Thyroid gland (tissue), 4 donors: ENCODE data around the gene SPC25. TPM values are rescaled to one million over a fixed set of nuclear protein-coding genes. Genes with fewer than 3 reads are reported as not detected.

Experiments
- DNase-seq, 2 donors: peaks; one replicate each; pipeline ENCODE4 v3.0.0-alpha.2; 2019
- H3K27ac ChIP-seq, 3 donors: fragments of 200-600 bp; sonication (generic); 1 replicate in 2 of 3; 2 replicates in 1 of 3; pipeline ENCODE4 v1.5.1; 2016 to 2019; ENCODE audit warnings: mild to moderate bottlenecking in 1 of 3, moderate library complexity in 1 of 3
- H3K27me3 ChIP-seq: fragments of 200-600 bp; sonication (generic); one replicate; pipeline ENCODE4 v1.5.1; 2019
- H3K36me3 ChIP-seq, 2 donors: fragments of 200-600 bp; sonication (generic); one replicate each; pipeline ENCODE4 v1.5.1; 2016 to 2019
- H3K4me1 ChIP-seq, 2 donors: fragments of 200-600 bp; sonication (generic); one replicate each; pipeline ENCODE4 v1.5.1; 2017 to 2019
- H3K4me3 ChIP-seq, 3 donors: fragments of 200-600 bp; sonication (generic); replicated peaks in 1 of 3; 1 replicate in 2 of 3; 2 replicates in 1 of 3; pipeline ENCODE4 v1.5.1; 2016; ENCODE audit warnings: mild to moderate bottlenecking in 1 of 3
- H3K9me3 ChIP-seq: fragments of 200-600 bp; sonication (generic); one replicate; pipeline ENCODE4 v1.5.1; 2017
- POLR2A ChIP-seq, 2 donors: fragments of 450-650 bp; IDR thresholded peaks; one replicate each; pipeline ENCODE4 v1.6.1; 2017; ENCODE audit warnings: antibody characterized with exemption in 2 of 2, mild to moderate bottlenecking in 2 of 2, moderate library complexity in 1 of 2
- WGBS, 2 donors: methylation state at CpG; one replicate each; pipeline ENCODE4 v1.1.5; 2017; 5-methylcytosine and 5-hydroxymethylcytosine counted together
- intact Hi-C: fragments of 100-400 bp; cut with DNase I; formaldehyde crosslinking; loops from one replicate; pipeline ENCODE4 v1.15.1; 2023
- total RNA-seq, 4 donors: library from RNA; depleted of rRNA; stranded (reverse); fragments of >200 nt; gene quantifications; one replicate each; pipeline ENCODE4 v1.2.3, GENCODE V29; 2016
- TF ChIP-seq, protein P1 (sequence below), 6 experiments: fragments of 200-600 bp in 3 of 6; fragments of 450-650 bp in 3 of 6; sonication (generic) in 3 of 6; IDR thresholded peaks; one replicate each; pipeline ENCODE4 v1.5.1; 2016 to 2019; ENCODE audit warnings: antibody characterized with exemption in 6 of 6, mild to moderate bottlenecking in 2 of 6, inconsistent platforms in 1 of 6, moderate library complexity in 1 of 6

Gene SPC25
- total RNA-seq, 4 donors from 2014 or later, result 6.7 TPM; not detected in 3

DNA sequence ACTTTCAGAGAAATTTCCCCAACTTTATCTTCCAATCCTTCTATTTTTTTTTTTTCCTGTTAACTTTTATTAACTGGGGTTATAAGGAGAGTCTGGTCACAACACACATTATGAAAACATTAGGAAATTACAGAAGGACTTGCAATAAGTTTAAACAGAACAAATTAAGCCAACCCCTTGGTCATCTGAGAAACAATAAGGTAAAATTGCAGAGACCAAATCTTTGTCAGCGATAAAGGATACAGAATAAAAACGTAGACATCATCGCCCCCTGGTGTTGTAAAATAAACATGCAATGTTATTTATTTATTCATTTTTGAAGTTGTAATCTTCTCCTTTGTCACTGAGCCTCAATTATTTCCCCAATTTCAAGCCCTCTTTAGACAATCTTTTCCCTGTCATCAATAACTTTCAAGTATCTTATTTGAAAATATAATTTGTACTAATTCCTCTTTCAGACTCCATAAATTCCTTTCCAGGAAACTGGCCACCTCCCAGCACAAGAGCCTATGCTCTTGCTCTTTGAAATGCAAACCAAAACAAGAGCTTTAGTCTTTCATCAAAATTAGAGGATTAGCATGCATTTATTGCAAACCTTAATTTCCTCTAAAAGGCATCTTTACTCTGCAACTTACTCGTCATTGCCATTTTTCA, 30.4 kb upstream of the SPC25 start:
- H3K9me3 ChIP-seq, result no peaks in the 10 kb centered on the region
- no peak overlapping the region for H3K4me3 ChIP-seq
- 35 to 36% methylated on average over 4 of the region's 4 CpGs for WGBS, 2 donors
- TF ChIP-seq POLR2A (IDR thresholded peaks at IDR 0.05), result no peak
- TF ChIP-seq, protein P1, sequence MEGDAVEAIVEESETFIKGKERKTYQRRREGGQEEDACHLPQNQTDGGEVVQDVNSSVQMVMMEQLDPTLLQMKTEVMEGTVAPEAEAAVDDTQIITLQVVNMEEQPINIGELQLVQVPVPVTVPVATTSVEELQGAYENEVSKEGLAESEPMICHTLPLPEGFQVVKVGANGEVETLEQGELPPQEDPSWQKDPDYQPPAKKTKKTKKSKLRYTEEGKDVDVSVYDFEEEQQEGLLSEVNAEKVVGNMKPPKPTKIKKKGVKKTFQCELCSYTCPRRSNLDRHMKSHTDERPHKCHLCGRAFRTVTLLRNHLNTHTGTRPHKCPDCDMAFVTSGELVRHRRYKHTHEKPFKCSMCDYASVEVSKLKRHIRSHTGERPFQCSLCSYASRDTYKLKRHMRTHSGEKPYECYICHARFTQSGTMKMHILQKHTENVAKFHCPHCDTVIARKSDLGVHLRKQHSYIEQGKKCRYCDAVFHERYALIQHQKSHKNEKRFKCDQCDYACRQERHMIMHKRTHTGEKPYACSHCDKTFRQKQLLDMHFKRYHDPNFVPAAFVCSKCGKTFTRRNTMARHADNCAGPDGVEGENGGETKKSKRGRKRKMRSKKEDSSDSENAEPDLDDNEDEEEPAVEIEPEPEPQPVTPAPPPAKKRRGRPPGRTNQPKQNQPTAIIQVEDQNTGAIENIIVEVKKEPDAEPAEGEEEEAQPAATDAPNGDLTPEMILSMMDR (IDR thresholded peaks at IDR 0.05), result peak; percentile 22 to 75 (median 52)
- intact Hi-C loops, result loop anchor here (2.0 to 10.0 kb wide), 2 partner anchors 146 to 576 kb away; no protein-coding TSS in a partner anchor
- H3K4me1 ChIP-seq, result no peaks in the 10 kb centered on the region
- no peak overlapping the region for H3K27ac ChIP-seq
- DNase-seq, result no peak
- no peaks in the 10 kb centered on the region for H3K36me3 ChIP-seq
- H3K27me3 ChIP-seq, result no peaks in the 10 kb centered on the region

DNA sequence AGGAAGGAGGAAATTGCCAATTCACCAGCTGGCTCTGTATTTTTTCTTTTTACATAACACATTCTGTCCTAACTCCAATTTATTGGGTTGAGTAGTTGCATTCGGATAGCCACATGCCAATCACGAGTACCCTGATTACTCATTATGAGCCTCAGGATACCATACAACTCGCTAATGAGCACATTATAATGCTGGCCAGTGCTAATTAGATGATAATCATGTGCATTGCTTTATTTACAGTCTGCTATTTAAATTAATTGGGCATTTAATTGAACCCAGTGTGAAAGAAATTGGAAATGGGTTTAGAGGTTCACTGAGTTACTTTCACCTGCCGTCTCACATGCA, 26.1 kb upstream of the SPC25 start:
- Histone ChIP-seq H3K27ac (no peak overlapping the region), H3K4me3 (no peak overlapping the region), H3K27me3 (no peaks in the 10 kb centered on the region), H3K36me3 (no peaks in the 10 kb centered on the region), H3K4me1 (no peaks in the 10 kb centered on the region), H3K9me3 (no peaks in the 10 kb centered on the region)
- 91 to 96% methylated on average over 4 of the region's 4 CpGs for WGBS, 2 donors
- intact Hi-C loops, result no loop called here
- TF ChIP-seq, protein P1 (IDR thresholded peaks at IDR 0.05), result no peak
- TF ChIP-seq POLR2A (IDR thresholded peaks at IDR 0.05), result no peak
- no peak for DNase-seq

GRCh38 chr2:168915441-168916330, 25.5 kb upstream of the SPC25 start:
- intact Hi-C loops, result no loop called here
- Histone ChIP-seq H3K4me3 (no peak overlapping the region), H3K27me3 (no peaks in the 10 kb centered on the region), H3K4me1 (no peaks in the 10 kb centered on the region), H3K36me3 (no peaks in the 10 kb centered on the region), H3K27ac (no peak overlapping the region), H3K9me3 (no peaks in the 10 kb centered on the region)
- DNase-seq, result no peak
- TF ChIP-seq, protein P1 (IDR thresholded peaks at IDR 0.05), result no peak
- no peak for TF ChIP-seq POLR2A (IDR thresholded peaks at IDR 0.05)
- 94 to 97% methylated on average over 3 of the region's 3 CpGs for WGBS, 2 donors

DNA sequence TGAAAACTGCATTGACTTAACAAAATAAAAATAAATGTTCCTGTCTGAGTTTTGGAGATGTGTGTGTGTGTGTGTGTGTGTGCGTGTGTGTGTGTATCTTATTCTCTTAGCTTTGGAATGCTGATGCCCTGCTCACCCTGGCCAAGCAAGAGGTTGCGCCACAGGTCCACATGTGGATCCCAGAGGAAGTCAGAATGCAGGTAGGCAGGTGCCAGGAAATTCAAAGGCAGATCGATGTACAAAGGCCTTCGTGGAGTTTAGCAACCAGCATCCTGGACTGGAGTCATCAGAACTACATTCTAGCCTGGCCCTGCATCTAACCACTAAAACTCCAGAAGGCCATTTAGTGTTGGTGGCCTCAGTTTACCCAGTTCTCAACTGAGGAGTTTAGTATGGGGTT, 23.3 kb upstream of the SPC25 start:
- H3K36me3 ChIP-seq, result no peaks in the 10 kb centered on the region
- 83 to 95% methylated on average over 4 of the region's 4 CpGs for WGBS, 2 donors
- no peak overlapping the region for H3K27ac ChIP-seq
- intact Hi-C loops, result no loop called here
- TF ChIP-seq, protein P1 (IDR thresholded peaks at IDR 0.05), result no peak
- TF ChIP-seq POLR2A (IDR thresholded peaks at IDR 0.05), result no peak
- H3K4me3 ChIP-seq, result no peak overlapping the region
- DNase-seq, result peak in 1 of 2 donors; percentile 5
- H3K27me3 ChIP-seq, result no peaks in the 10 kb centered on the region
- no peaks in the 10 kb centered on the region for H3K4me1 ChIP-seq
- H3K9me3 ChIP-seq, result no peaks in the 10 kb centered on the region

GRCh38 chr2:168912901-168913369, 22.7 kb upstream of the SPC25 start:
- TF ChIP-seq, protein P1 (IDR thresholded peaks at IDR 0.05), result no peak
- no peak for TF ChIP-seq POLR2A (IDR thresholded peaks at IDR 0.05)
- Histone ChIP-seq H3K36me3 (no peaks in the 10 kb centered on the region), H3K4me3 (no peak overlapping the region), H3K9me3 (no peaks in the 10 kb centered on the region), H3K4me1 (no peaks in the 10 kb centered on the region), H3K27me3 (no peaks in the 10 kb centered on the region), H3K27ac (no peak overlapping the region)
- WGBS, 2 donors, result 25 to 26% methylated on average over 21 of the region's 21 CpGs
- intact Hi-C loops, result no loop called here
- peak; percentile 64 to 66 for DNase-seq
